Activated T-cell treated with anti-CD3 and anti-CD28 coated beads for 24 hours (primary cell): ENCODE data around the gene LENG8.
"Not testable (repeated sequence)": the region's sequence is repeated elsewhere in the genome, so short reads cannot be mapped to it uniquely, and the experiment has no call there.

ENCODE experiments used
- DNase-seq: peaks from one replicate; pipeline ENCODE4 v3.0.0-alpha.2; 2020; ENCODE audit warnings: low read depth

Gene LENG8

GRCh38 chr19:54484451-54484850 is 35.5 kb downstream of the LENG8 start:
- no peak for DNase-seq

- DNase-seq, result no peak
Observed at GRCh38 chr19:54485851-54486250, 36.9 kb downstream of the LENG8 start.

- no peak for DNase-seq
Observed at GRCh38 chr19:54489341-54489740, 40.3 kb downstream of the LENG8 start.

- DNase-seq, result no peak
Observed at GRCh38 chr19:54489766-54490165, 40.8 kb downstream of the LENG8 start.

- no peak for DNase-seq
Observed at GRCh38 chr19:54492568-54492967, 43.6 kb downstream of the LENG8 start.

GRCh38 chr19:54493056-54493455 is 44.1 kb downstream of the LENG8 start:
- not testable (repeated sequence) for DNase-seq

- no peak for DNase-seq
Observed at GRCh38 chr19:54493967-54494585, 45.1 kb downstream of the LENG8 start.

- not testable (repeated sequence) for DNase-seq
Observed at GRCh38 chr19:54495284-54495683, 46.3 kb downstream of the LENG8 start.

- not testable (repeated sequence) for DNase-seq
Observed at GRCh38 chr19:54497747-54498450, 48.9 kb downstream of the LENG8 start.

GRCh38 chr19:54498451-54498772 is 49.4 kb downstream of the LENG8 start:
- not testable (repeated sequence) for DNase-seq

GRCh38 chr19:54502518-54503048 is 53.6 kb downstream of the LENG8 start, which contains the start of gene LAIR2:
Gene LAIR2 (plus strand): TSS chr19:54502831. CDS start chr19:54502919, 88 bp downstream.
- no peak for DNase-seq

- not testable (repeated sequence) for DNase-seq
Observed at GRCh38 chr19:54505542-54505941, 56.5 kb downstream of the LENG8 start.

- DNase-seq, result no peak
Observed at GRCh38 chr19:54506079-54506478, 57.1 kb downstream of the LENG8 start.

GRCh38 chr19:54507038-54507717 is 58.2 kb downstream of the LENG8 start:
- not testable (repeated sequence) for DNase-seq

GRCh38 chr19:54507824-54508223 is 58.8 kb downstream of the LENG8 start:
- DNase-seq, result no peak

- not testable (repeated sequence) for DNase-seq
Observed at GRCh38 chr19:54508487-54508886, 59.5 kb downstream of the LENG8 start.

GRCh38 chr19:54509200-54509940 is 60.4 kb downstream of the LENG8 start:
- DNase-seq, result not testable (repeated sequence)
